Measurements from ENCODE around the gene CLEC16A.

Gene CLEC16A

GRCh38 chr16:11064851-11065250 is 120.5 kb downstream of the CLEC16A start:
- peak; percentile 40 for DNase-seq

GRCh38 chr16:11066261-11066870 is 122.0 kb downstream of the CLEC16A start:
- no peak for DNase-seq

DNA sequence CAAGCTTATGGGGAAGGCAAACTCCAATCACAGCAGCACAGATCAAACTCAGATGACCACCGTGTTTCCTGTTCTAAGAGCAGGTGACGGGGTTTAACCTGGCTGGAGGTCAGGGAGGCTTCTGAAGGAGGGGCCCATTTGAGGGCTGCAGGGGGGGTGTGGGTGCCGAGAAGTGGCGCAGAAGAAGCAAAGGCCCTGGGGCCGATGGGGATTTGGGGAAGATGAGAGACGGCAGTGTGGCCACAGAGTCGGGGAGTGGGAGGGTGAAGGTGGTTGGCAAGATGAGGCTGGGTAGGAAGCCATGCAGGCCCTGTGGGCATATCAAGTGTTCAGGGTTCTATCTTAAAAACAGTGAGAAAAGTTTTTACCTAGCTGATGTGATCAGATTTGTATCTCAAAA is 122.9 kb downstream of the CLEC16A start:
- no peak for DNase-seq

DNA sequence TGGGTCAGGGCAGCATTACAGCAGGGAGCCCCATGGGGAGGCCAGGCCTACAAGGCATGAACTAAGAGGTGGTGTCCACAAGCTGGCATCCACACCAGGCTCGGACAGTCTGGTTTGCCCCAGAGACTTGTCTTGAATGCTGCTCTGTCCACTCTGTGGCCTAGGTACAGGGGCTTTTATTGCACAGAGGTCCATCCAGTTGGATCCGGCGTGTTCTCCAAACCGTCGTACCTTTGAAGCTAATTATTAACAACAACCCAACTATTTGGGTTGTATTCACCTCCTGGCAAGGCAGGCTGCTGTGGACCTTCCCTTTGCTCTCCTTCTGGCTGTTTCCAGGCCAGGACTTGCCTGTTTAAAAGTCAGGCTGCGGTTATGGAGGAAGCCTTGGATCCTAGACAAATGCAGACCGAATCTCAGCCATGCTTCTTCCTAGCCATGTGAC is 123.4 kb downstream of the CLEC16A start:
- DNase-seq: no peak

GRCh38 chr16:11071829-11072228 is 127.5 kb downstream of the CLEC16A start:
- DNase-seq: no peak

- peak; percentile 29 for DNase-seq
Measured at GRCh38 chr16:11072420-11073153, 128.2 kb downstream of the CLEC16A start.

DNA sequence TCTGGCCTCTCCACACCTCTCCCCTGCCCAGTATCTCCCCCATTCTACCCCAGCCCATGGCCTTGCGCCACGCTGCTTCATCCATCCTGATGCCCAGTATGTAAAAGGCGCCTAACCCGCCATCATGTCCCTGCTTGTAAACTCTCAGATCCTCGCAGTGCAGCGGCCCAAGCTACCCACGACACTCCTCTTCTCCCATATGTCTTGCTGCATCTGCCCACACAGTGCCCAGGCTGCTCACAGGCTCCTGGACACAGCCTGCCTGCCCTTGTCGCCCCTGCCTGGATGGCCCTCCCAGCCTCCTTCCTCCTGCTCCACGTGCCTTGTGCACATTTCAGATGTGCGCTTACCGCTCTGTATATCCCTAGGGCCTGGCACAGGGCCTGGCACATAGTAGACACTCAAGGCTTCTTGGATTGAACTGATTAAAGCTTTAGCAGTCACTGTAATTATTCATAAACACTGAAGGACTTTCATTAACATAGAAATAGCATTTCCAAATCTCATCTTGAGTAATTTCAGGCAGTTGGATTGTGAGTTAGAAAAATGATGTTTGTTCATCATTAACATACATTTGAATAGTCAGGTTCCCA is 129.1 kb downstream of the CLEC16A start:
- no peak for DNase-seq

DNA sequence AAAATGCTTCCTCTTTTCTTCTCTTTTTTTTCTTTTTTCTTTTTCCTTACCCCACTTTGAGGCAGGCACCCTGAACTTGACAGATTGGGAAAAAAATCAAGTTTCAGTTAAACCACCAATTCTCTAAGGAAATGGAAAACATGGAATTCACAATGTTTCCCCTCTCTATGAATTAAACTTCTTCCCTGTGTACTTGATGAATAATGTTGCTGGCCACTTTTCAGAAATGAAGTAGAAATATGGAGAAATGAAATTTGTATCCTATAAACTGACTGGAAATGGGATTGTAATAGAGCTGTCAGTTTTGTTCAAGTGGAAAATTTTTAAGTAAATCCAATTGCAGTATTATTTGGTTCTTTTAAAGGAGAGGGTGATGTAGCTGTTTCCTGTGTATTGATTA is 129.8 kb downstream of the CLEC16A start:
- no peak for DNase-seq

DNA sequence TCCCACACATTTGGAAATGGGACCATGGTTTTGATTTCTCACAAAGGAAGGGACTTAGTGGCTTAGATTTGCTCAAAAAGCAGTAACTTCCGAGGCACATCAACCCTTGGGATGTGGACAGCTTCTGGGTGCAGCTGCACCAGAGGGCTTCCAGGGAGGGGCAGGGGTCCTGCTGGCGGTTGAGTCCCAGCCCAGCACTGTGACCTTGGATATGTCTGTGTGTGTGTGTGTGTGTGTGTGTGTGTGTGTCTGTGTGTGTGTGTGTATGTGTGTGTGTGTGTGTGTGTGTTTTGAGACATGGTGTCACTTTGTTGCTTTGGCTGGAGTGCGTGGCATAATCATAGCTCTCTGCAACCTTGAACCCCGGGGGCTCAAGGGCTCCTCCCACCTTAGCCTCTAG is 130.8 kb downstream of the CLEC16A start:
- no peak for DNase-seq

DNA sequence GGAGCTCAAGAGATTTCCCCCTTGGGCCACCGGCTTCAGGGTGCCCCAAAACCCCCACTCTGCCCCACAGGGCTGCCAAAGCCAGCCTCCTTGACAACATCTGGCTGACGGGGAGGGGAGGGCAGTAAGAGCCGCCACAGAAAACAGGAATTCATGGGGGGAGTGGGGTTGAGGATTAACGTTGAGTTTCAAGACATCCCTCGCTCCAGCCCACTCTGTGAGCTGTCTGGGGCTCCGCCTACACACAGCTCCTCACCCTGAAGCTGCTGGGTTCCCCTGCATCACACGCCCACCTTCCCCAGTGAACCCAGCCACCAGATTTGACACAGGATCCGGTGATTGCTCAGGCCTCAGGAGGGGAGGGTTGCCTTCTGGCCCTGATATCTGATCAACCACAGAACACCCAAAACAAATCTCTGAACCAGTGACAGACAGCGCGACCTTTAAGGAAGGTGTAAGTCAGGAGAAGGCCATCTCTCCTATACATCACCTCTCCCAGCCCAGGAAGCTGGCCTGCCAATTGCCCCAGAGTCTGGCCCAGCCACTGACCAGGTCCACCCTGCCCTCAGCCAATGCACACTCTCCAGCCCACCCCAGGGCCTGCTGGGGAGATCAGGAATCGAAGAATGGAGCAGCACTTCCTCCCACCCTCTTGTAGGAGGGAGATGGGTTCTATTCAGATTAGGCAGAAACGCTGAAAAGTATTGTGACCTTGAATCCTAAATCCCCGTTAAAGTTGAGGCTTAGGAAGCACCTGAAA is 132.1 kb downstream of the CLEC16A start:
- DNase-seq: no peak

GRCh38 chr16:11078812-11079459 is 134.6 kb downstream of the CLEC16A start:
- DNase-seq: peak; percentile 77

GRCh38 chr16:11079652-11080187 is 135.4 kb downstream of the CLEC16A start:
- peak; percentile 98 for DNase-seq

DNA sequence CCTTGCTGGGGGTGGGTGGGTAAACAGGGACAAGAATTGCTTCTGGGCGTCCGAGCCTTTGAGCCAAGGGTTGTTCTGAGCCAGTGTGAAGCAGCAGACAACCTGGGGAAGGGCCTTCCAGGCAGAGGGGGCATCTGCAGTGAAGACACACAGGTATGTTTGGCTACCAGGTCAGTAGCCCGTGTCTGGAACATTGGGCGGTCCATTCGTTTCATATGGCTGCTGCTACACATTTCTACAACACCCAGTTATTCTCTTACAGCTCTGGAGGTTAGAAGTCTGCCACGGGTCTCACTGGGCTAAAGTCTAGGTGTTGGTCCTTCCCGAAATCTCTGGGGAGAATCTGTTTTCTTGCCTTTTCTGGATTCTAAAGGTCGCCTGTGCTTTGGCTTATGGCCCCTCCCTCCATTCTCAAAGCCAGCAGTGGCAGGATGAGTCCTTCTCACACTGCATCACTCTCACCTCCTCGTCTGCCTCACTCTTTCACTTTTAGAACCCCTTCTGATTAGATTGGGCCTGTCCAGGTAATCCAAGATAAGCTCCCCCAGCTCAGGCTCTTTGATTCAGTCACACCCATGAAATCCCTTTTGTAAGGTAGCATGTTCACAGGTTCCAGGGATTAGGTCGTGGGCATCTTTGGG is 136.1 kb downstream of the CLEC16A start:
- DNase-seq: no peak

DNA sequence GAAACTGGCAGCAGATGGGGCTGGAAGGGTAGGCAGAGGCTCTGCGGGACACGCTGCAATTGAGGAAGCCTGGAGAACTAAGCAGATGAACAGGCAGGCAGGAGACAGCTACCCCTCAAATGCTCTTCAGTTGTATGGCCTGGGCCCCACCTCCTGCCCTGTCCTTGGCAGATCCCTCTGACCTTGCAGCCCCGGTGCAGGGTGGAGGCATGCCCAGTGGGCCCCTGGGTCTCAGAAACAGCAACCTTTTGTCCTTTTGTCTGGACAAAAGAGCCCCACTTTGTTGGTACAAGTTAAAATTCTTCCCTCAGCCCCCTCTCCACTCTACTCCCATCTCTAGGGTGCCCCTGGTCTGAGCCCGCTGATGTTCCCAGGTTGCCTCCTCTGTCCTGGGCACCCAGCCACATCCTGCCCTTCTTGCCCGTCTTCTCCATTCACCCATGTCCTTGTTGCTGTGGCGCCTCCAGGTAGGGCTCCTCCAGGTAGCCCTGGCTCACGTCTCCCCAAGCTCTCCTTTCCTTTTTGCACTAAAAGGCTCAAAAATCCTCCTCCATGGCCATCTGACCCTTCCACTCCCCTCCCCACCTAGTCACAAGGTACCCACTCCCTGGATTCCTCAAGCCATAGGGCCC is 136.8 kb downstream of the CLEC16A start:
- no peak for DNase-seq

GRCh38 chr16:11082108-11082859 is 137.9 kb downstream of the CLEC16A start:
- no peak for DNase-seq

DNA sequence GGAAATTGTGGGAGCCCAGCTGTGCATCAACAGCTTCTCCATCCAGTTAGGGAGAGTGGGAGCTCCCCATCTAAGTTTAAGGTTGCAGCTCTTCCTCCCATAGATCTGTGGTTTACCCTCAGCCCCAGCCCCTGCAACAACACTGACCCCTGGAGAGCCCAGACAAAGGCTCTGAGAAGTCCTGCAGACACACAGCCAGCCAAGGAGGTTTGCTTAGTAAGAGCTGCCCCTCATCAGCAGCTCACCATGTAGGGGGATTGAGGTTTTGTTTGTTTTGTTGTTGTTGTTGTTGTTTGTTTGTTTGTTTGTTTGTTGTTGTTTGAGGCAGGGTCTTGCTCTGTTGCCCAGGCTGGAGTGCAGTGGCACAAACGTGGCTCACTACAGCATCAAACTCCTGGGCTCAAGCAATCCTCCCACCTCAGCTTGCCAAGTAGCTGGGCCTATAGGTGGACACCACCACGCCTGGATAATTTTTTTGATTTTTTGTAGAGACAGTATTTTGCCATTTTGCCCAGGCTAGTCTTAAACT is 138.6 kb downstream of the CLEC16A start:
- no peak for DNase-seq

DNA sequence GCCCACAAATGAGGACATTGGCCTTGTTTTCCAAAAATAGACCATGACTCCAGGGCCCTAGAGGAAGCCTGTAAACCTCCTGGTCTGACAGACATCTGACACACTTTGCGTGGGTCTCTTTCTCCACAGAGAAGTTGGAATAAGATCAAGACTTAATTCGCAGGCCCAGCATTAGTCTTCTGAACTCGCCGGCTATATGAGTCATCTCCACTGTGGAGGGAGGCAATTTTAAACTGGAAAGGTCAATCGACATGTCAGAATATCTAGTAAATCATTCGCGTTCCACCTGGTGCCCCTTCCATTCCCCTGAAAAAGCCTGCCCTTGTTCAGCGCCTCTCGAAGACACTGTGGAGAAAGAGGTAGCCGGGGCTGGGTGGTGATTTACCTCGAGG is 140.1 kb downstream of the CLEC16A start:
- DNase-seq: peak; percentile 64

GRCh38 chr16:11084876-11085485 is 140.6 kb downstream of the CLEC16A start:
- DNase-seq: no peak

DNA sequence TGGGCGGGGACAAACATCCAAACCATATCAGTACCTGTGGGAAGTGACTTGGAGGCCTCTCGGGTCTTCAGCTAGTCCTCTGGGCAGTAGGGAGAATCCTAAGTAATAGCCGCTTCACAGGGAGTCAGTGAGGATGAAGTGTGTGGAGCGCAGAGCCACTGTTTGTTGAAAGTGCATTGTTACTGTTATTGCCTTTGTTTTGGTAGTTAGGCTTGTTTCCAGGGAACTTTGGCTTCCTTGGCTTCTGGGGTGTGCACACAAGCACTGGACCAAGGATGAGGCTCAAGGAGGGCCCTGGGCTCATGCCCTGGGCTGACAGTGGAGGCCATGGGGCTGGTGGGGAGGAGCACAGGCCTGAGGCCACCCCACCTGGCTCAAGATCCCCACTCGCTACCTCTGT is 141.6 kb downstream of the CLEC16A start:
- DNase-seq: no peak

DNA sequence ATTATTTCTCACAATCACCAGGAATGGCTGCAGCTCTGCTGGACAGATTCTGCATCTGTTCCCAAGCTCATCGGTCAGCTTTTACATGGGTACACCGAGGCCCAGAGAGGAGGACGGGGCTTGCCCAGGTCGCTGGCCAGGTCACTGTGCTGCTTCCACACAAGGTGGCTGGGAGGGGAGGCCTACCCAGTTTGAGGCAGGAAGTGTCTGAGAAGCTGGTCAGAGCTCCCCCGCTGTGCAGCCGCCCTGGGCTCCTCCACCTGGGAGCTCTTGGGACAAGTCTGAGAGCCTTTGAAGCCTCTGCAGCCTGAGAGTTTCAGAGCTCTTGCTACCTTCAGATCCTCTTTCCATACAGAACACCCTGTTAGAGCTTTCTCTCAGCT is 143.3 kb downstream of the CLEC16A start:
- DNase-seq: no peak

All from fibroblast of skin of scalp (primary cell).